Large intestine (tissue), 3 donors: ENCODE results near the gene ACTG2. TPM values are rescaled to one million over a fixed set of nuclear protein-coding genes. Genes with fewer than 3 reads are reported as not detected.
"Not testable (repeated sequence)": the region's sequence is repeated elsewhere in the genome, so short reads cannot be mapped to it uniquely, and the experiment has no call there.

ENCODE experiments used
- DNase-seq, 2 donors: peaks; one replicate each; pipeline versions ENCODE4 v3.0.0 to v3.0.0-alpha.2; 2013
- H3K27ac ChIP-seq: one replicate; pipeline ENCODE4 v1.5.1; 2013; ENCODE audit warnings: low read length
- H3K27me3 ChIP-seq: 2 replicates; pipeline ENCODE4 v1.6.1; 2013; ENCODE audit warnings: low read length; ENCODE audit not compliant: control insufficient read depth, insufficient read depth
- H3K36me3 ChIP-seq: 2 replicates; pipeline ENCODE4 v1.6.1; 2013; ENCODE audit warnings: low read length; ENCODE audit not compliant: control insufficient read depth, insufficient read depth
- H3K4me1 ChIP-seq: one replicate; pipeline ENCODE4 v1.6.1; 2013; ENCODE audit warnings: low read length; ENCODE audit not compliant: control insufficient read depth, insufficient read depth
- H3K4me3 ChIP-seq: one replicate; pipeline ENCODE4 v1.5.1; 2013; ENCODE audit warnings: low read length
- H3K9me3 ChIP-seq: one replicate; pipeline ENCODE4 v1.6.1; 2013; ENCODE audit warnings: mild to moderate bottlenecking, low read depth, low read length, moderate library complexity; ENCODE audit not compliant: control insufficient read depth
- WGBS: methylation state at CpG from one replicate; pipeline ENCODE4 v1.1.5; 2013; ENCODE audit warnings: low lambda C conversion rate; ENCODE audit not compliant: insufficient coverage; 5-methylcytosine and 5-hydroxymethylcytosine counted together
- polyA plus RNA-seq: library from polyadenylated mRNA; unstranded; fragments of 120-200 nt; gene quantifications from one replicate; pipeline ENCODE4 v1.2.1, GENCODE V29; 2013

Gene ACTG2
- polyA plus RNA-seq, 1 donor, result 913 TPM

GRCh38 chr2:73931531-73932500, 39.0 kb downstream of the ACTG2 start:
- Histone ChIP-seq H3K9me3 (no peaks in the 10 kb centered on the region), H3K27ac (no peak overlapping the region), H3K36me3 (peaks cover 21% of the 10 kb centered on the region), H3K27me3 (no peaks in the 10 kb centered on the region), H3K4me3 (no peak overlapping the region), H3K4me1 (no peaks in the 10 kb centered on the region)
- WGBS, result 93% methylated on average over 3 of the region's 7 CpGs
- no peak for DNase-seq

- Histone ChIP-seq H3K27ac (no peak overlapping the region), H3K4me3 (no peak overlapping the region), H3K4me1 (no peaks in the 10 kb centered on the region), H3K27me3 (no peaks in the 10 kb centered on the region), H3K9me3 (no peaks in the 10 kb centered on the region), H3K36me3 (peaks cover 28% of the 10 kb centered on the region)
- 80% methylated on average over 1 of the region's 3 CpGs for WGBS
- no peak for DNase-seq
These were observed 40.4 kb downstream of the ACTG2 start for GRCh38 chr2:73933194-73933593.

GRCh38 chr2:73935641-73936040, 42.8 kb downstream of the ACTG2 start:
- H3K36me3 ChIP-seq, result peaks cover 33% of the 10 kb centered on the region
- H3K27ac ChIP-seq, result no peak overlapping the region
- DNase-seq, result no peak
- H3K4me1 ChIP-seq, result no peaks in the 10 kb centered on the region
- no peaks in the 10 kb centered on the region for H3K27me3 ChIP-seq
- H3K9me3 ChIP-seq, result no peaks in the 10 kb centered on the region
- H3K4me3 ChIP-seq, result no peak overlapping the region

- Histone ChIP-seq H3K9me3 (no peaks in the 10 kb centered on the region), H3K4me3 (no peak overlapping the region), H3K27me3 (no peaks in the 10 kb centered on the region), H3K36me3 (peaks cover 32% of the 10 kb centered on the region), H3K27ac (no peak overlapping the region), H3K4me1 (no peaks in the 10 kb centered on the region)
- WGBS, result 100% methylated on average over 2 of the region's 4 CpGs
- DNase-seq, result no peak
These were observed 44.5 kb downstream of the ACTG2 start for GRCh38 chr2:73937103-73937885.

DNA sequence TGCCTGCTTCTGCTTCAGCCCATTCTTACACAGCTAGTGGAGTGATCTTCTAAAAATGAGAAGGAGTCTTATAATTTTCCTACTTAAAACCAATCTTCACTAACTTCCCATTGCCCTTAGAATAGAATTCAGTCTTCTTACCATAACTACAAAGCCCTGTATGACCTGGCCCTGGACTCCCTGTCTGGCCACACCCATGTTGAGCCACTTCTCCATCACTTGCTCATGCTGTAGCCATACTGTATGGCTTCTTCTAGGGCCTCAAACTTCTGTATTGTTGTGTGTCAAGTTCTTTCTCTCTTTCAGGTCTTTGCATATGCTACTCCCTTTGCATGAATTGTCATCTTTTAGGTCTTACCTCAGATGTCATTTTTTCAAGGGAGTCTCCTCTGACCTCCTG, 45.1 kb downstream of the ACTG2 start:
- H3K4me1 ChIP-seq, result no peaks in the 10 kb centered on the region
- no peak for DNase-seq
- no peaks in the 10 kb centered on the region for H3K9me3 ChIP-seq
- no peaks in the 10 kb centered on the region for H3K27me3 ChIP-seq
- no peak overlapping the region for H3K27ac ChIP-seq
- H3K4me3 ChIP-seq, result no peak overlapping the region
- H3K36me3 ChIP-seq, result peaks cover 30% of the 10 kb centered on the region

- Histone ChIP-seq H3K27ac (no peak overlapping the region), H3K27me3 (no peaks in the 10 kb centered on the region), H3K4me3 (no peak overlapping the region), H3K9me3 (no peaks in the 10 kb centered on the region), H3K36me3 (peaks cover 32% of the 10 kb centered on the region), H3K4me1 (no peaks in the 10 kb centered on the region)
- no peak for DNase-seq
- WGBS, result 100% methylated on average over 2 of the region's 5 CpGs
These were observed 46.0 kb downstream of the ACTG2 start for GRCh38 chr2:73938718-73939352.

- H3K4me1 ChIP-seq, result no peaks in the 10 kb centered on the region
- no peak for DNase-seq
- no peaks in the 10 kb centered on the region for H3K27me3 ChIP-seq
- no peaks in the 10 kb centered on the region for H3K9me3 ChIP-seq
- no CpG with 5 or more reads among the region's 2 CpGs for WGBS
- H3K36me3 ChIP-seq, result peaks cover 36% of the 10 kb centered on the region
- no peak overlapping the region for H3K27ac ChIP-seq
- no peak overlapping the region for H3K4me3 ChIP-seq
These were observed 46.6 kb downstream of the ACTG2 start for GRCh38 chr2:73939419-73939818.

- no CpG with 5 or more reads among the region's 1 CpG for WGBS
- not testable (repeated sequence) for H3K27ac ChIP-seq, H3K27me3 ChIP-seq, H3K4me3 ChIP-seq, DNase-seq, H3K9me3 ChIP-seq, H3K4me1 ChIP-seq
- H3K36me3 ChIP-seq, result peaks cover 38% of the 10 kb centered on the region
These were observed 47.3 kb downstream of the ACTG2 start for GRCh38 chr2:73940066-73940465.

DNA sequence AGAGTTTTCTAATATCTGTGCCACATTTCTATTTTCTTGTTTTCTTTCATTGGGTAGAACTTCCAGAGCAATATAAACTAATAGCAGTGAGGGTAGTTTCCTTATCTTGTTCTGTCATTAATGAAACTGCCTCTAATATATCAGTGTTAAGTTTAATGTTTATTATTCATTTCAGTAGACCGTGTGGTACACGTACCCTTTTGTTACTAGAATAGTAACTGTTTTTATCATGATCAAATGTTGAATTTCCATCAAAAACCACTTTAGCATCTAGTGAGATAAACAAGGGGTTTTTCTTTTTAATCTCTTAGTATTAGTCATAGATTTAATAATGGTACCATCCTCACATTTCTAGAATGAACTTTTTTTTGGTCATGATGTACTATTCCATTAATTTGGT, 49.9 kb downstream of the ACTG2 start:
- WGBS, result 58% methylated on average over 2 of the region's 2 CpGs
- Histone ChIP-seq H3K9me3 (no peaks in the 10 kb centered on the region), H3K27me3 (no peaks in the 10 kb centered on the region), H3K27ac (no peak overlapping the region), H3K4me3 (no peak overlapping the region), H3K4me1 (no peaks in the 10 kb centered on the region), H3K36me3 (peaks cover 41% of the 10 kb centered on the region)
- DNase-seq, result no peak

GRCh38 chr2:73944714-73945113, 51.9 kb downstream of the ACTG2 start:
- Histone ChIP-seq H3K9me3 (no peaks in the 10 kb centered on the region), H3K4me1 (peaks cover 12% of the 10 kb centered on the region), H3K36me3 (peaks cover 41% of the 10 kb centered on the region), H3K27me3 (no peaks in the 10 kb centered on the region), H3K4me3 (no peak overlapping the region), H3K27ac (no peak overlapping the region)
- no peak for DNase-seq
- no CpG with 5 or more reads among the region's 4 CpGs for WGBS
